K562 (cell line): ENCODE results near the gene ZNF358. TPM values are rescaled to one million over a fixed set of nuclear protein-coding genes. Genes with fewer than 3 reads are reported as not detected.

Experiments used
- ATAC-seq: fragments of 200-7000 bp; cut with Tn5 transposase; 3 replicates; pipeline ENCODE4 v1.9.1; 2020; ENCODE audit warnings: moderate library complexity
- BruUV-seq: library from RNA; stranded (reverse); fragments of 400-500 nt; replicated peaks from 2 replicates; lab custom pipeline; 2021; lab: Mats Ljungman, UMichigan
- CTCF ChIA-PET: fragments of 300-600 bp; formaldehyde crosslinking; extraction: SDS; loops from one replicate; lab custom pipeline; 2021; ENCODE audit warnings: low intra/inter-chr PET ratio; lab: Yijun Ruan, JAX
- POLR2A ChIA-PET: fragments of 300-600, 350-650 bp; sonication (Branson Sonifier 250); formaldehyde crosslinking; extraction: SDS; loops from one replicate; lab custom pipeline; 2021; ENCODE audit warnings: antibody characterized with exemption, inconsistent platforms; lab: Yijun Ruan, JAX
- DNase-seq, 4 experiments: peaks; one replicate each; pipeline versions ENCODE4 v3.0.0 to v3.0.0-alpha.2; 2011 to 2018; ENCODE audit warnings: low spot score in 3 of 4, mixed read lengths in 3 of 4; ENCODE audit errors: extremely low read depth in 1 of 4
- FAIRE-seq: peaks from 2 replicates; lab custom pipeline; 2011; peaks lifted over from hg19 to GRCh38; lab: Jason Lieb, UNC
- H2AFZ ChIP-seq: 2 replicates; pipeline ENCODE4 v1.6.0; 2011; ENCODE audit warnings: low read depth, low read length, control low read depth, inconsistent platforms
- H3K27ac ChIP-seq: fragments of 200-600 bp; 3 replicates; pipeline ENCODE4 v1.8.0; 2011; ENCODE audit warnings: low read depth, mild to moderate bottlenecking, control low read depth, inconsistent platforms, low read length, moderate library complexity, mixed read lengths; ENCODE audit errors: extremely low read depth
- H3K27me3 ChIP-seq, 2 experiments: fragments of 300-600 bp in 1 of 2; 2 replicates in 1 of 2; 3 replicates in 1 of 2; pipeline versions ENCODE4 v1.6.0 to v1.8.0; 2011; ENCODE audit warnings: inconsistent platforms in 2 of 2, low read length in 2 of 2, mild to moderate bottlenecking in 1 of 2, mixed read lengths in 1 of 2, moderate library complexity in 1 of 2; ENCODE audit not compliant: control insufficient read depth in 2 of 2, insufficient read depth in 2 of 2
- H3K36me3 ChIP-seq: fragments of 300-600 bp; 3 replicates; pipeline ENCODE4 v1.8.0; 2011; ENCODE audit warnings: mild to moderate bottlenecking, low read length, inconsistent platforms; ENCODE audit not compliant: control insufficient read depth, insufficient read depth
- H3K4me1 ChIP-seq, 2 experiments: fragments of 200-600 bp in 1 of 2; replicated peaks in 1 of 2; 2 replicates in 1 of 2; 3 replicates in 1 of 2; pipeline versions ENCODE4 v1.5.1 to v1.8.0; 2011; ENCODE audit warnings: inconsistent platforms in 2 of 2, low read length in 2 of 2, mild to moderate bottlenecking in 1 of 2, mixed read lengths in 1 of 2, moderate library complexity in 1 of 2; ENCODE audit not compliant: control insufficient read depth in 2 of 2, insufficient read depth in 2 of 2
- H3K4me2 ChIP-seq: 2 replicates; pipeline ENCODE4 v1.6.1; 2011; ENCODE audit warnings: low read length, control low read depth, inconsistent platforms, mixed read lengths; ENCODE audit not compliant: insufficient read depth
- H3K4me3 ChIP-seq: fragments of 200-600 bp; sonication (generic), shearing (Covaris generic); 2 replicates; pipeline ENCODE4 v1.5.1; 2016; ENCODE audit warnings: control low read depth, inconsistent platforms
- H3K79me2 ChIP-seq: fragments of 200-600 bp; 3 replicates; pipeline ENCODE4 v1.8.0; 2011; ENCODE audit warnings: low read length, inconsistent platforms; ENCODE audit not compliant: control insufficient read depth, insufficient read depth
- H3K9ac ChIP-seq, 2 experiments: 2 replicates each; pipeline versions ENCODE4 v1.6.0 to v1.6.1; 2011; ENCODE audit warnings: low read depth in 2 of 2, low read length in 2 of 2, control low read depth in 1 of 2, inconsistent platforms in 1 of 2, mild to moderate bottlenecking in 1 of 2, mixed read lengths in 1 of 2; ENCODE audit not compliant: insufficient read depth in 1 of 2
- H3K9me1 ChIP-seq: one replicate; pipeline ENCODE4 v1.6.0; 2011; ENCODE audit warnings: inconsistent platforms, mild to moderate bottlenecking, low read length, moderate library complexity; ENCODE audit not compliant: control insufficient read depth, insufficient read depth
- H3K9me3 ChIP-seq: replicated peaks from 2 replicates; pipeline ENCODE4 v1.5.1; 2011; ENCODE audit warnings: low read depth, low read length, inconsistent platforms; ENCODE audit not compliant: control insufficient read depth, insufficient read depth
- H4K20me1 ChIP-seq: replicated peaks from 2 replicates; pipeline ENCODE4 v1.6.1; 2011; ENCODE audit warnings: low read length, inconsistent platforms, mixed read lengths; ENCODE audit not compliant: control insufficient read depth, insufficient read depth
- CBX5 ChIP-seq: IDR thresholded peaks from 2 replicates; pipeline ENCODE4 v1.6.1; 2014; ENCODE audit warnings: low read depth, borderline replicate concordance
- CHCHD3 ChIP-seq: fragments of 250-450 bp; sonication (Bioruptor Pico); IDR thresholded peaks from 2 replicates; pipeline ENCODE4 v2.1.2; 2022; ENCODE audit warnings: mild to moderate bottlenecking
- ELF1 ChIP-seq: fragments of 200-800 bp; sonication (Bioruptor generic); IDR thresholded peaks from 2 replicates; pipeline ENCODE4 v1.6.1; 2016; ENCODE audit warnings: missing genetic modification characterization, missing compliant biosample characterization
- ERF ChIP-seq: fragments of 450-650 bp; formaldehyde crosslinking; IDR thresholded peaks from 2 replicates; pipeline ENCODE4 v1.4.0; 2020; ENCODE audit warnings: mild to moderate bottlenecking, mixed read lengths
- MXI1 ChIP-seq: IDR thresholded peaks from 2 replicates; pipeline ENCODE4 v1.6.1; 2011; ENCODE audit warnings: low read depth, mild to moderate bottlenecking, improper control_type of control experiment, low read length
- NR3C1 ChIP-seq: sonication (generic); formaldehyde crosslinking; IDR thresholded peaks from 2 replicates; pipeline ENCODE4 v1.8.1; 2022; ENCODE audit warnings: missing genetic modification reagents
- OTX1 ChIP-seq: fragments of 450-650 bp; formaldehyde crosslinking; IDR thresholded peaks from 2 replicates; pipeline ENCODE4 v1.4.0; 2022; ENCODE audit warnings: mild to moderate bottlenecking
- PCBP2 ChIP-seq: fragments of 200-400 bp; formaldehyde crosslinking; IDR thresholded peaks from 2 replicates; pipeline ENCODE4 v1.6.1; 2018; ENCODE audit warnings: low read length, low read depth, mild to moderate bottlenecking, moderate library complexity; ENCODE audit not compliant: poor library complexity, severe bottlenecking
- ZBED1 ChIP-seq: IDR thresholded peaks from 2 replicates; pipeline ENCODE4 v1.6.1; 2014
- ZFX ChIP-seq: sonication (generic); formaldehyde crosslinking; IDR thresholded peaks from 2 replicates; pipeline ENCODE4 v1.8.0; 2022; ENCODE audit warnings: mild to moderate bottlenecking, missing genetic modification reagents, moderate library complexity
- ZNF165 ChIP-seq: fragments of 250-450 bp; sonication (Bioruptor Pico); IDR thresholded peaks from 2 replicates; pipeline ENCODE4 v1.4.0; 2020; ENCODE audit warnings: borderline replicate concordance
- ZNF277 ChIP-seq: fragments of 250-450 bp; sonication (Bioruptor Pico); IDR thresholded peaks from 2 replicates; pipeline ENCODE4 v1.8.0; 2022; ENCODE audit warnings: inconsistent platforms, mild to moderate bottlenecking, moderate library complexity, borderline replicate concordance
- ZNF311 ChIP-seq: fragments of 250-450 bp; sonication (Bioruptor Pico); IDR thresholded peaks from 2 replicates; pipeline ENCODE4 v1.4.0; 2020; ENCODE audit warnings: mild to moderate bottlenecking, moderate library complexity
- ZNF766 ChIP-seq: fragments of 200-800 bp; sonication (Bioruptor generic); conservative IDR thresholded peaks from 2 replicates; pipeline ENCODE4 v1.6.1; 2016; ENCODE audit warnings: missing genetic modification characterization, missing compliant biosample characterization
- WGBS: fragments of 100-300 bp; shearing (Covaris generic); methylation state at CpG from one replicate; pipeline ENCODE4 v1.1.6; 2016; ENCODE audit warnings: low coverage, mixed read lengths; ENCODE audit not compliant: insufficient coverage; ENCODE audit errors: missing lambda C conversion rate; 5-methylcytosine and 5-hydroxymethylcytosine counted together
- in situ Hi-C: fragments of 300-500 bp; cut with MboI; formaldehyde crosslinking; loops from 4 replicates; pipeline ENCODE4 v1.15.0; 2018; ENCODE audit warnings: inconsistent platforms, mixed read lengths
- intact Hi-C: fragments of 100-400 bp; cut with micrococcal nuclease; formaldehyde crosslinking; loops from 2 replicates; pipeline ENCODE4 v1.14.2; 2022
- polyA plus RNA-seq, 8 experiments: library from polyadenylated mRNA; depleted of rRNA in 4 of 8; stranded (reverse) in 5 of 8; unstranded in 3 of 8; fragments of >200 nt; fragmentation: Nextera tagmentation in 2 of 8; fragmentation: Illumina TruSeq in 1 of 8; extraction: Ambion mirVana in 2 of 8; extraction: Trizol in 1 of 8; gene quantifications; 2 replicates each; pipeline versions ENCODE4 v1.2.1 to v1.2.3, GENCODE V29; 2011 to 2014; ENCODE audit warnings: inconsistent platforms in 1 of 8, missing spikeins in 1 of 8
- total RNA-seq, 7 experiments: library from RNA; depleted of rRNA in 6 of 7; stranded (reverse); fragments of >200 nt in 6 of 7; fragmentation: Illumina TruSeq in 2 of 7; extraction: Trizol in 2 of 7; gene quantifications; 2 replicates each; pipeline versions ENCODE4 v1.2.1 to v1.2.3, GENCODE V29; 2011 to 2021; ENCODE audit warnings: low replicate concordance in 1 of 7

ZNF358 gene
- total and polyA plus RNA-seq, 9 of the 15 experiments (the other 6 are each of a cell fraction or from before 2014, with no cell fraction given), result 0.04 to 17.2 (median 4.9) TPM

GRCh38 chr19:7539827-7540425 lies 24.0 kb downstream of the ZNF358 start:
- CTCF ChIA-PET, result no interaction called here
- H3K9ac ChIP-seq, result no peak overlapping the region
- no peaks in the 10 kb centered on the region for H3K9me3 ChIP-seq
- intact Hi-C loops (no loop called here), in situ Hi-C loops (no loop called here)
- peaks cover 12 to 52% of the 10 kb centered on the region in 2 experiments; a peak in 4 of 5 replicates for H3K4me1 ChIP-seq
- DNase-seq, result no peak
- H3K4me3 ChIP-seq, result no peak overlapping the region
- H2AFZ ChIP-seq, result no peak overlapping the region
- no peak for TF ChIP-seq CHCHD3 (CRISPR knock-in tag)
- no peak for TF ChIP-seq CBX5
- TF ChIP-seq ZNF311, result no peak
- no peak for TF ChIP-seq NR3C1
- no peak for TF ChIP-seq ZNF277 (CRISPR knock-in tag)
- TF ChIP-seq ZFX, result no peak
- TF ChIP-seq ELF1 (tag), result no peak
- TF ChIP-seq ZNF165 (CRISPR knock-in tag), result no peak
- no peak for TF ChIP-seq ZNF766 (CRISPR knock-in tag)
- TF ChIP-seq PCBP2, result no peak
- TF ChIP-seq OTX1 (CRISPR knock-in tag), result no peak
- no peak for TF ChIP-seq MXI1
- TF ChIP-seq ZBED1, result no peak
- no peak for TF ChIP-seq ERF (CRISPR knock-in tag)
- TF ChIP-seq, all 486 proteins: peak for 0
- WGBS, result 89% methylated on average over 13 of the region's 28 CpGs
- H3K79me2 ChIP-seq, result no peaks in the 10 kb centered on the region; the same call in 2 of the 3 replicates
- H4K20me1 ChIP-seq, result no peaks in the 10 kb centered on the region
- no peak overlapping the region for H3K27ac ChIP-seq
- BruUV-seq, result no TSS peak
- no peak overlapping the region for H3K4me2 ChIP-seq
- peaks cover 13% of the 10 kb centered on the region; the same call in 1 of the 3 replicates for H3K36me3 ChIP-seq
- no peaks in the 10 kb centered on the region for H3K9me1 ChIP-seq
- ATAC-seq (no peak), FAIRE-seq (no peak)
- no peaks in the 10 kb centered on the region for H3K27me3 ChIP-seq
- POLR2A ChIA-PET, result no interaction called here
